Measurements from ENCODE around the gene CDO1. TPM values are rescaled to one million over a fixed set of nuclear protein-coding genes. Genes with fewer than 3 reads are reported as not detected.
A peak's percentile ranks its signal among the peaks of the same experiment; 100 is the strongest.

The CDO1 gene
- total and polyA plus RNA-seq, 4 donors, result 2.9 to 31.7 (median 4.8) TPM

- no peak for TF ChIP-seq CTCF (IDR thresholded peaks at IDR 0.05; ENCODE audit: control extremely low read depth, extremely low read depth)
- Histone ChIP-seq H3K27ac (ENCODE audit: low read depth in 1 of 2, low read length in 1 of 2) (no peak overlapping the region), H3K4me1 (ENCODE audit: control insufficient read depth in 5 of 5, insufficient read depth in 5 of 5, low read length in 5 of 5) (peaks cover 0 to 9% (median 0%) of the 10 kb centered on the region in 5 donors), H3K27me3 (ENCODE audit: control insufficient read depth in 3 of 3, insufficient read depth in 3 of 3, low read length in 2 of 3) (no peaks in the 10 kb centered on the region), H3K9ac (ENCODE audit: insufficient read depth in 1 of 2, low read length in 2 of 2) (no peak overlapping the region), H3K36me3 (ENCODE audit: control insufficient read depth in 4 of 4, insufficient read depth in 4 of 4, low read length in 4 of 4) (no peaks in the 10 kb centered on the region), H3K4me3 (no peak overlapping the region), H3K9me3 (ENCODE audit: control insufficient read depth in 4 of 4, insufficient read depth in 3 of 4, low read length in 3 of 4) (no peaks in the 10 kb centered on the region)
- ATAC-seq (ENCODE audit: insufficient read depth, low FRiP score), result no peak
- DNase-seq, result no peak
- 88 to 90% methylated on average over 1 of the region's 1 CpG for WGBS, 2 donors
Observed at GRCh38 chr5:115820846-115821245, 4.4 kb upstream of the CDO1 start.

- H3K4me1 ChIP-seq (ENCODE audit: control insufficient read depth in 5 of 5, insufficient read depth in 5 of 5, low read length in 5 of 5), result peaks cover 0 to 17% (median 0%) of the 10 kb centered on the region in 5 donors
- no peak overlapping the region for H3K9ac ChIP-seq (ENCODE audit: insufficient read depth in 1 of 2, low read length in 2 of 2)
- WGBS, 2 donors, result 93 to 95% methylated on average over 18 of the region's 18 CpGs
- DNase-seq (no peak), ATAC-seq (ENCODE audit: insufficient read depth, low FRiP score) (no peak)
- H3K9me3 ChIP-seq (ENCODE audit: control insufficient read depth in 4 of 4, insufficient read depth in 3 of 4, low read length in 3 of 4), result peaks cover 0 to 2% (median 0%) of the 10 kb centered on the region in 4 donors
- peaks cover 0 to 2% (median 0%) of the 10 kb centered on the region in 4 donors for H3K36me3 ChIP-seq (ENCODE audit: control insufficient read depth in 4 of 4, insufficient read depth in 4 of 4, low read length in 4 of 4)
- H3K27me3 ChIP-seq (ENCODE audit: control insufficient read depth in 3 of 3, insufficient read depth in 3 of 3, low read length in 2 of 3), result peaks cover 0 to 12% (median 6%) of the 10 kb centered on the region in 3 donors
- H3K4me3 ChIP-seq, result no peak overlapping the region
- no peak for TF ChIP-seq CTCF (IDR thresholded peaks at IDR 0.05; ENCODE audit: control extremely low read depth, extremely low read depth)
- H3K27ac ChIP-seq (ENCODE audit: low read depth in 1 of 2, low read length in 1 of 2), result no peak overlapping the region
Observed at GRCh38 chr5:115818821-115819220, 2.4 kb upstream of the CDO1 start.

- DNase-seq, result peak in 2 of 3 donors; percentile 39 to 41
- TF ChIP-seq CTCF (IDR thresholded peaks at IDR 0.05; ENCODE audit: control extremely low read depth, extremely low read depth), result no peak
- ATAC-seq (ENCODE audit: insufficient read depth, low FRiP score), result no peak
- no peak overlapping the region for H3K4me3 ChIP-seq
- H3K9me3 ChIP-seq (ENCODE audit: control insufficient read depth in 4 of 4, insufficient read depth in 3 of 4, low read length in 3 of 4), result peaks cover 0 to 2% (median 0%) of the 10 kb centered on the region in 4 donors
- H3K36me3 ChIP-seq (ENCODE audit: control insufficient read depth in 4 of 4, insufficient read depth in 4 of 4, low read length in 4 of 4), result peaks cover 0 to 2% (median 0%) of the 10 kb centered on the region in 4 donors
- 86 to 88% methylated on average over 7 of the region's 7 CpGs for WGBS, 2 donors
- no peak overlapping the region for H3K27ac ChIP-seq (ENCODE audit: low read depth in 1 of 2, low read length in 1 of 2)
- peak overlapping the region in 1 of 2 donors; percentile 90 for H3K9ac ChIP-seq (ENCODE audit: insufficient read depth in 1 of 2, low read length in 2 of 2)
- H3K4me1 ChIP-seq (ENCODE audit: control insufficient read depth in 5 of 5, insufficient read depth in 5 of 5, low read length in 5 of 5), result peaks cover 0 to 23% (median 2%) of the 10 kb centered on the region in 5 donors
- peaks cover 0 to 12% (median 6%) of the 10 kb centered on the region in 3 donors for H3K27me3 ChIP-seq (ENCODE audit: control insufficient read depth in 3 of 3, insufficient read depth in 3 of 3, low read length in 2 of 3)
Observed at GRCh38 chr5:115817386-115817785, 927 bp upstream of the CDO1 start.

Data from lung (tissue), 12 donors.